ENCODE measurements around the gene FOLR2. TPM values are rescaled to one million over a fixed set of nuclear protein-coding genes. Genes with fewer than 3 reads are reported as not detected.
A peak's percentile ranks its signal among the peaks of the same experiment; 100 is the strongest.

Gene FOLR2
- polyA plus RNA-seq, 3 donors: 54.7 to 63.8 (median 62.6) TPM

DNA sequence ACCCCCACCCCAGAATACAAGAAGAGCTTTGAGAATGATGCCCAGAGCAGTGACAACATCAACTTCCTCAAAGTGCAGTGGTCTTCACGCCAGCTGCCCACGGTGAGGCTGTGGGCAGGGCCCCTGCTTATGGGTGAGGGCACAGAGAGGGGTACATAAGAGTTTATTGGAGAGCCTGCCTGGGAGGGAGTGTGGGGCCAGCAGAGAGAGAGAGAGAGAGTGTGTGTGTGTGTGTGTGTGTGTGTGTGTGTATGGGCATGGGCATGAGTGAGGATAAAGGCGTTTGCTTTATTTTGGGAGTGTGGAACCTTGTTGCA lies 17.9 kb downstream of the FOLR2 start:
- Histone ChIP-seq H3K9ac (ENCODE audit: insufficient read depth, low read length, poor library complexity, severe bottlenecking) (no peak overlapping the region), H3K79me2 (ENCODE audit: insufficient read depth, low read length) (no peaks in the 10 kb centered on the region), H3K4me1 (ENCODE audit: control insufficient read depth in 1 of 2, insufficient read depth in 2 of 2, low read length in 2 of 2) (peaks cover 13 to 14% of the 10 kb centered on the region in 2 donors), H3K4me3 (replicated peaks in 1 of 3; ENCODE audit: low read depth in 2 of 3, low read length in 3 of 3) (no peak overlapping the region), H3K4me2 (replicated peaks; ENCODE audit: extremely low read depth, low read length, poor library complexity, severe bottlenecking) (no peak overlapping the region), H2AFZ (ENCODE audit: insufficient read depth, low read depth, low read length, poor library complexity, severe bottlenecking) (no peak overlapping the region), H3K27ac (ENCODE audit: low read depth in 1 of 2, low read length in 2 of 2) (peak overlapping the region in 1 of 2 donors; percentile 21), H3K36me3 (replicated peaks in 1 of 2; ENCODE audit: control insufficient read depth in 1 of 2, insufficient read depth in 2 of 2, low read length in 2 of 2) (peaks cover 87 to 93% of the 10 kb centered on the region in 2 donors), H4K20me1 (ENCODE audit: insufficient read depth, low read length) (peaks cover 100% of the 10 kb centered on the region), H3K27me3 (ENCODE audit: control insufficient read depth in 2 of 2, insufficient read depth in 2 of 2, low read length in 2 of 2) (peaks cover 0 to 13% of the 10 kb centered on the region in 2 donors), H3K9me3 (replicated peaks in 1 of 2; ENCODE audit: control insufficient read depth in 1 of 2, insufficient read depth in 1 of 2, low read length in 2 of 2) (no peaks in the 10 kb centered on the region)
- no peak for DNase-seq
- Mint-ChIP-seq H3K4me1 (peaks cover 33% of the 10 kb centered on the region), H3K27me3 (ENCODE audit: low read depth in 3 of 3) (peaks cover 15 to 19% (median 15%) of the 10 kb centered on the region in 3 donors), H3K36me3 (peaks cover 87 to 94% of the 10 kb centered on the region in 2 donors), H3K9me3 (peaks cover 0 to 7% (median 0%) of the 10 kb centered on the region in 7 donors), H3K4me3 (no peak overlapping the region), H3K27ac (peak overlapping the region in 5 of 7 donors; percentile 5 to 74 (median 65))
- TF ChIP-seq CTCF (IDR thresholded peaks at IDR 0.05): no peak
- 34% methylated on average over 3 of the region's 3 CpGs for WGBS (ENCODE audit: insufficient coverage)
- intact Hi-C loops (cut with micrococcal nuclease): no loop called here

GRCh38 chr11:72234920-72235319 lies 18.3 kb downstream of the FOLR2 start:
- Histone ChIP-seq H3K36me3 (replicated peaks in 1 of 2; ENCODE audit: control insufficient read depth in 1 of 2, insufficient read depth in 2 of 2, low read length in 2 of 2) (peaks cover 82 to 89% of the 10 kb centered on the region in 2 donors), H3K27ac (ENCODE audit: low read depth in 1 of 2, low read length in 2 of 2) (no peak overlapping the region), H3K4me1 (ENCODE audit: control insufficient read depth in 1 of 2, insufficient read depth in 2 of 2, low read length in 2 of 2) (peaks cover 15 to 19% of the 10 kb centered on the region in 2 donors), H3K9ac (ENCODE audit: insufficient read depth, low read length, poor library complexity, severe bottlenecking) (no peak overlapping the region), H4K20me1 (ENCODE audit: insufficient read depth, low read length) (peaks cover 96% of the 10 kb centered on the region), H3K79me2 (ENCODE audit: insufficient read depth, low read length) (no peaks in the 10 kb centered on the region), H3K27me3 (ENCODE audit: control insufficient read depth in 2 of 2, insufficient read depth in 2 of 2, low read length in 2 of 2) (peaks cover 0 to 15% of the 10 kb centered on the region in 2 donors), H3K4me3 (replicated peaks in 1 of 3; ENCODE audit: low read depth in 2 of 3, low read length in 3 of 3) (no peak overlapping the region), H3K9me3 (replicated peaks in 1 of 2; ENCODE audit: control insufficient read depth in 1 of 2, insufficient read depth in 1 of 2, low read length in 2 of 2) (no peaks in the 10 kb centered on the region), H2AFZ (ENCODE audit: insufficient read depth, low read depth, low read length, poor library complexity, severe bottlenecking) (no peak overlapping the region), H3K4me2 (replicated peaks; ENCODE audit: extremely low read depth, low read length, poor library complexity, severe bottlenecking) (no peak overlapping the region)
- intact Hi-C loops (cut with micrococcal nuclease): no loop called here
- TF ChIP-seq CTCF (IDR thresholded peaks at IDR 0.05): no peak
- Mint-ChIP-seq H3K27ac (peak overlapping the region in 2 of 7 donors; percentile 25 to 69), H3K27me3 (ENCODE audit: low read depth in 3 of 3) (peaks cover 16 to 20% (median 17%) of the 10 kb centered on the region in 3 donors), H3K4me1 (peaks cover 35% of the 10 kb centered on the region), H3K9me3 (peaks cover 0 to 7% (median 0%) of the 10 kb centered on the region in 7 donors), H3K4me3 (no peak overlapping the region), H3K36me3 (peaks cover 82 to 90% of the 10 kb centered on the region in 2 donors)
- WGBS (ENCODE audit: insufficient coverage): 76% methylated on average over 4 of the region's 4 CpGs
- no peak for DNase-seq

Data from CD14-positive monocyte (primary cell).